Colon (tissue), 2 donors: Measurements from ENCODE around the gene ZNF81.
A peak's percentile ranks its signal among the peaks of the same experiment; 100 is the strongest.
"Not testable (repeated sequence)": the region's sequence is repeated elsewhere in the genome, so short reads cannot be mapped to it uniquely, and the experiment has no call there.

Experiments used
- FAIRE-seq: peaks from 2 replicates; lab custom pipeline; 2012; peaks lifted over from hg19 to GRCh38; lab: Jason Lieb, UNC
- donor health status: control.
- donor health status: control.

ZNF81 gene

GRCh38 chrX:47836164-47837072 lies at the start of gene ZNF81:
TSS of gene ZNF81 (plus strand) at chrX:47836902. CDS start at chrX:47846268, 9,366 bp downstream.
- peak; percentile 75 for FAIRE-seq

DNA sequence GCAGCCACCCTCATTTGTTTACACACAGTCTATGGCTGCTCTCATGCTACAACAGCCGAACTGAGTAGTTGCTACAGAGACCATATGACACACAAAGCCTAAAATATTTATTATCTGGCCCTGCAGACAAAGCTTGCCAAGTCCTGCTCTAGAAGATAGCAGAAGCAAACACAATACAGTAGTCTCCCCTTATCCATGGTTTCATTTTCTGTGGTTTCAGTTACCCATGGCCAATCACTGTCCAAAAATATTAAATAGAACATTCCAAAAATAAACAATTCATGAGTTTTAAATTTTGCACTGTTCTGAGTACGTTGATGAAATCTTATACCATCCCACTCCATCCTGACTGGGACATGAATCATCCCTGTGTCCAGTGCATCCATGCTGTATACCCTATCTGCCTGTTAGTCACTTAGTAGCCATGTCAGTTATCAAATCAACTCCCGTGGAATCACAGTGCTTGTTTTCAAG lies 40.2 kb upstream of the ZNF81 start:
- FAIRE-seq: no peak

- no peak for FAIRE-seq
Measured at GRCh38 chrX:47797084-47797483, 39.6 kb upstream of the ZNF81 start.

- no peak for FAIRE-seq
Measured at GRCh38 chrX:47798861-47799260, 37.8 kb upstream of the ZNF81 start.

DNA sequence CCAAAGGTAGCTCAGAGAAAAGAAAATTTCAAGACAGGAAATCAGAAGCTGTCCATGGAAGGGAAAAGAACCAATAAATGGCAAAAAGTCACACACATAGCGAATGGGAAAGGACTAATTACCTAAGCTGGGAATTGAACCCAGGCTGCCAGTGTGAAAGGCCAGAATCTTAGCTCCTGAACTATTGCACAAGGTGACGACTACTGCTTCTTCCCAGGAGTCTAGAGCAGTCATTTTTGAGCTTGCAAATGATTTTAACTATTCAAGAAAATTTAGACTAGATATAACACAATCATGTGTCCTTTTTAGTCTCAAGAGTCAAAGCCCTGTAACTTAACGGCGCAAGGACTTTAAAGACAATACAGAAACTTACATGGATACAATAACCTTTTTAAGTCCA lies 34.1 kb upstream of the ZNF81 start:
- no peak for FAIRE-seq

DNA sequence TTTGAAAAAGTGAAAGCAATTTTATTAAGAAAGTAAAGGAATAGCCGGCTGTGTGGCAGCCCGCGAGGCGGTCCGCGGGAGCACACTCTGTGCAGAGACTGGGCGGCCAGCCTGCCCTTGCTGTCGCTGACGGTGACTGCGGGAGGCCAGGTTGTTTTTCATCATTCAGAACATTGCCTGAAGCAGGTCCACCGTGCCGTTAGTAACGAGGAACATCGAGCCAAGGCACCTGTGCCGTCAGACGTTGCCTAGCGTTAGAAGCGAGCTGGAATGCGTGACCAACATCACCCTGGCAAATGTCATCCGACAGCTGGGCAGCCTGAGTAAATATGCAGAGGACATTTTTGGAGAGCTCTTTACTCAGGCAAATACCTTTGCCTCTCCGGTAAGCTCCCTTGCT lies 33.6 kb upstream of the ZNF81 start:
- FAIRE-seq: not testable (repeated sequence)

DNA sequence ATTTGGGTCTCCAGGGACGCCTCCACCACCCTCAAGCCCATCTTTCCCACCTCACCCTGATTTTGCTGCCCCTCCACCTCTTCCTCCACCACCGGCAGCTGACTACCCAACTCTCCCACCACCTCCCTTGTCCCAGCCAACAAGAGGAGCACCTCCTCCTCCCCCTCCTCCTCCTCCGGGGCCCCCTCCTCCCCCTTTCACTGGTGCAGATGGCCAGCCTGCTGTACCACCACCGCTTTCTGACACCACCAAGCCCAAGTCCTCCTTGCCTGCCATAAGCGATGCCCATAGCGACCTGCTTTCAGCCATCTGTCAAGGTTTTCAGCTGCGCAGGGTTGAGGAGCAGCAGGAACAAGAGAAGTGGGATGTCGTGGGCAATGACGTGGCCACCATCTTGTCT lies 32.4 kb upstream of the ZNF81 start:
- no peak for FAIRE-seq

- FAIRE-seq: not testable (repeated sequence)
Measured at GRCh38 chrX:47805844-47806243, 30.9 kb upstream of the ZNF81 start.

GRCh38 chrX:47806415-47807271 lies 30.1 kb upstream of the ZNF81 start:
- not testable (repeated sequence) for FAIRE-seq

DNA sequence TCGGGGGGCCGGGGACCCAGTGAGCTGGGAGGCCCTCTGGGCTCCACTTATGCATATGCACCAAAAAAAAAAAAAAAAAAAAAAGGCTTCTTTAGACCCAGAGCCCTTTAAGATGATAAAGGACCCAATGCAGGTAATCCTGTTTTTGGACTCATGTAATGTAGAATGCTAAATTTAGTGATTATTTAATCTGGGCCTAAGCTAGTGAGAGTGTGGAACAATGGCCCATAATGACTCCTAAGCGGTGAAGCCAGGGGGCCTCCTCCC lies 29.5 kb upstream of the ZNF81 start:
- FAIRE-seq: not testable (repeated sequence)

DNA sequence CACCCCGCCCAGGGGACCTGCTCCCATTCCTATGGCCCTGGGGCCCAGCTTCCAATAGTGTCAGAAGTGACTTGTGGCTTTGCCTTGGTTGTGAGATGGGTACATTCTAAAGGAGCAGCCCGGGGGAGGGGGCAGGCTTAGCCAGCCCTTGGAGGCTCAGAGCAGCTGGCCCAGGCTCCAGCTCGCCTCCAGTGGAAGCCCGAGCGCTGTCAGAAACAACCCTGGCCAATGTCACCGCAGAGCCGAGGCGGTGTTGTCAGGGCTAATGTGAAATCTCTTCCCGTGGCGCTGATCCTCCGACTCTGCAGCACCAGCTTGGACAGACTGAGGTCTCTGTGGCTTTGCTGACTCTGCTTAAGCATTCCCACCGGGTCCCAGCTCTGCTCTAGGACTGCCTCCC lies 29.2 kb upstream of the ZNF81 start:
- no peak for FAIRE-seq

DNA sequence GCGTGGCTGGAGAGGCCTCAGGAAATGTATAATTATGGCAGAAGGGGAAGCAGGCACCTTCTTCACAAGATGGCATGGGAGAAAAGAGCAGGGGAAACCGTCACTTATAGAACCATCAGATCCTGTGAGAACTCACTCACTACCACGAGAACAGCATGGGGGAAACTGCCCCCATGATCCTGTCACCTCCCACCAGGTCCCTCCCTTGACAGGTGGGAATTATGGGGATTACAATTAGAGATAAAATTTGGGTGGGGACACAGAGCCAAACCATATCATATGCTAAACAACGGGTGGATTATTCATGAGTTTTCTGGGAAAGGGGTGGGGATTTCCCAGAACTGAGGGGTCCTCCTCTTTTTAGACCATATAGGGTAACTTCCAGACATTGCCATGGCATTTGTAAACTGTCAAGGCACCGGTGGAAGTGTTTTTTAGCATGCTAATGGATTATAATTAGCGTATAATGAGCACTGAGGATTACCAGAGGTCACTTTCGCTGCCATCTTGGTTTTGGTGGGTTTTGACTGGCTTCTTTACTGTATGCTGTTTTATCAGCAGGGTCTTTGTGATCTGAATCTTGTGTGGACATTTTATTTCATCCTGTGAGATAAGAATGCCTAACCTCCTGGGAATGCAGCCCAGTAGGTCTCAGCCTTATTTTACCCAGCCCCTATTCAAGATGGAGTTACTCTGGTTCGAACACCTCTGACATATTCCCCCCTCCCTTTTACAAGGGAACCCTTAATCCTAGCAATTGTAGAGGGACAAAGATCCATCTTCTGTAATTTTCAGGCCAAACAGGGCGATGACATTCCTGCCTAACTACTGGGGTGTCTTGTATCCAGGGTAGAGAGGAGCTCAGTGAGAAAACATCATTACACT lies 27.6 kb upstream of the ZNF81 start:
- FAIRE-seq: no peak

GRCh38 chrX:47814851-47815250 lies 21.9 kb upstream of the ZNF81 start:
- FAIRE-seq: no peak

DNA sequence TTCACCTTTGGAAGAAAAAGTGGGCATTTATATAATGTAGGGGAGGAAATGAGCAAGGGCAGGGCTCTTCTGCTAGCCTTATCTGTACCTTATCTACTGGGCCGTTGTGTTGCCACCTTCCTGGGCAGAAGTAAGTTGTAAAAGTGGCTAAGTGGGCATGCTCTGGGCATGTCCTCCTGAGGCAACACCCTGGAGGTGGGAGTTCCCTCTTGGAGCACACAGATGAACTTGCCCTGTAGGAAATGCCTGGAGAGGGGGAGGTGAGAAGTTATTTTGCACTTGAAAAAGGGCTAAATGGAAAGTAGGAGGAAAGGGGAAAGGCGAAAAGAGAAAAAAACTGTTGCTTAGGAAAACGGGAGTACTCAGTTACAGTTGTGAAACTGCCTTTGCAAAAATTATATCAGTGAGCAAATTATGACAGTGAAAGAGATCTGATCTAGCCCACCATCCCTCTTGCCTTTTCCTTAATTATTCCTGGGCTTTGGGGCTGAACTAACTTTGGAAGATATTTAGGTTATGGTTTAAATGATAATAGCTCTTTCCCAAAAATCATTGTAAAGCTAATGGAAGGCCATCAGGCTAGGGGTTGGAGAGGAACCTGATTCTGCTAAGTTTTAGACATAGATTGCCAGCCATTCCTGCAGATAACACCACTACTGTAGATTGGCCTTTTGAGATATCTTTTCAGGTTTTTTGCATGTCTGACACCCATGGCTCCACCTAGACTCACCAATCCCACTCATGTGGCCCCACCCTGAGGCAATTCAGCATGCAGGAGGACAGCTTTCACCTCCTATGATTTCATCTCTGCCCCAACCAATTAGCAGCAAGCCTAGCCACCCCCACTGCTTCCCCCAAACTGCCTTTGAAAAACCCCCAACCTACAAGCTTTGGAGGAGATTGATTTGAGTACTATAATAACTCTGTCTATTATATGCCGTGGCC lies 20.5 kb upstream of the ZNF81 start:
- no peak for FAIRE-seq

DNA sequence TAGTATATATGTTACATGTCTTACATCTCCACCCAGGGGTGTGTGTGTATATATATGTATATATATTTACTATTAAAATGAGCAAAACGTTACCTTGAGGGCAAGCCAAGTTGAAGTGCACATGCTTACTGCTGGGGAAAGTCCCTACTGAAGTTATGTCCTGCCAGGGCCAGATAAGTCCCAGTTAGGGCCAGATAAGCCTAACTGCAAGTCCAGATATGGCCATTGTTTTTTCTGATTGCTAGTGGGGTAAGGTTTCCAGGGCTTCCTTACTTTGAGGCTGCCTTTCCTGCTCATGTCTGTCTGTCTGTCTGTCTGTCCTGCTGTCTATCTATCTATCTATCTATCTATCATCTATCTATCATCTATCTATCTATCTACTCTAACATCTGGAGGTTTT lies 19.3 kb upstream of the ZNF81 start:
- no peak for FAIRE-seq

DNA sequence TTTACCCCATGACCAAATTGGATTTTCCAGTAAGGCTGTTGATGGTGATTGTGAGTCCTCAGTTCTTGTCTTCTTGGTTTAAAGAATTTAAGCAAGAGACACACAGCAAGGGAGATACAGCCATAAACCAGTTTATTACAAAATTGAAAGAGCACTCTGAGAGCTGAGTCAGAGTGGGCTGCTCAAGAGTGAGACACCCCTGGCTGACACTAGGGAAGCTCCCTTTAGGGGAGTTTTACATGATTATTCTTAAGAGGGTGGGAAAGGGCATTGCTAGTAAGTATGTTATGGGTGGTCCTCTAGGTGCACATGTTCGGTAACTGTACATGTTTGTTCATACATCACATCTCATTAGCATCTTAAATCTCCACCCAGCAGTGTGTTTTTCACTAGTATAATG lies 18.8 kb upstream of the ZNF81 start:
- FAIRE-seq: no peak

DNA sequence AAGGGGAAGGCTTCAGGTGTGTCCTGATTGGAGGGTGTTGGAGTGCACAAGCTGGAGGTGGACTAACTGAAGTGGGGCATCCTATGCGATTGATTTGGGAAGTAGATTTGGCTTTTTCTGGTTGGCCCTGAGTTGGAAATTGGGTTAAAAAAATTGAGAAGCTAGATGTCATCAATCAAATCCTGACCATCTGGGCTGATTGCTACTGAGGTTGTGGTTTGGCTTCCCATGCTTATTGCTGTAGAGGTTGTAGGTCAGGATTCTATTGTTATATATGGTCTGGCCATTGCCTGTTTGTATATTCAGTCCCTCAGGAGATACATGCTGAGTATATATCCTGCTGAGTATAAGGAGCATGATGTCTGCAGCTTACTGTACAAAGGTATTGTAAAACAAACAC lies 7.7 kb upstream of the ZNF81 start:
- FAIRE-seq: no peak

DNA sequence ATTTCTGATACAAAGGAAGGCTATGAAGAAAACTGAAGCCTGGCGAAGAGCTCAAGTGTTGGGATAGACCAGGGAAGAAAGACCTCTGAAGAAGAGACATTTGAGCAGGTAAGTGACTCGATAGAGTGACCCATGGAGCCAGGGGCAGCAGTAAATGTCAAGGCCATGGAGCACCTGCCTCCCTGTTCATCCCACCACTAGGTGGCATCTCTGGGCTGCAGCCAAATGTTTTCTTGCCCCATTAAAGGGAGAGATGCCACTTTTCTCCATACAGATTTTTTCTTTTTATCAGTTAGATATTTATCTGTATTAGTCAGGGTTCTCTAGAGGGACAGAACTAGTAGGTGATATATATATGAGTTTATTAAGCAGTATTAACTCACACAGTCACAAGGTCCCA lies 4.9 kb upstream of the ZNF81 start:
- no peak for FAIRE-seq

GRCh38 chrX:47838361-47838760 lies 1.7 kb downstream of the ZNF81 start:
- FAIRE-seq: peak; percentile 71

DNA sequence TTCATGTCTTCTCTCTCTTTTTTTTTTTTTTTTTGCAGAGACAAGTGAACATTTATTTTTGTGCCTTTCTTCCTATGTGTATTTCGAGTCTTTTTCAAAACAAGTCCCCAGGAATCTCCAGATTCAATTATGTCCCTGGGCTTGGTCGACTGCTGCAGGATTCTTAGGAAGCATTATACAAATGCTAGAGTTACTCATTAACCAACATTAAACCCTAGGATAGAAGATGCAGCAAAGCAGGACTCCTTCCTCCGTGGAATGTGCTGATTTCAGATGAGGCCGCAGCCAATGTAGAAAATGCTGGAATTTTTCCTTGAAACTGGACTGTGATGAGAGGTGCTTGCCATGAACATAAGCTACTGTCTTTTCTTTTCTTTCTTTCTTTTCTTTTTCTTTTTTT lies 3.4 kb downstream of the ZNF81 start:
- FAIRE-seq: peak; percentile 5

- no peak for FAIRE-seq
Measured at GRCh38 chrX:47843363-47843762, 6.7 kb downstream of the ZNF81 start.
